Spleen (tissue), 11 donors: Measurements from ENCODE around the gene SSNA1. TPM values are rescaled to one million over a fixed set of nuclear protein-coding genes. Genes with fewer than 3 reads are reported as not detected.

Experiments
- DNase-seq: peaks from one replicate; pipeline ENCODE4 v3.0.0-alpha.2; 2020
- H3K27ac ChIP-seq, 8 donors: fragments of 200-600 bp; sonication (generic) in 7 of 8; 1 replicate in 4 of 8; 2 replicates in 4 of 8; pipeline versions ENCODE4 v1.5.0 to v1.8.0; 2016 to 2021; ENCODE audit warnings: inconsistent platforms in 4 of 8, mild to moderate bottlenecking in 4 of 8, moderate library complexity in 1 of 8
- H3K27me3 ChIP-seq, 7 donors: fragments of 200-600 bp; sonication (generic) in 6 of 7; replicated peaks in 1 of 7; 1 replicate in 4 of 7; 2 replicates in 3 of 7; pipeline versions ENCODE4 v1.5.0 to v1.8.0; 2016 to 2021; ENCODE audit warnings: inconsistent platforms in 3 of 7, mild to moderate bottlenecking in 1 of 7
- H3K36me3 ChIP-seq, 6 donors: fragments of 200-600 bp; sonication (generic) in 5 of 6; 1 replicate in 4 of 6; 2 replicates in 2 of 6; pipeline versions ENCODE4 v1.5.0 to v1.8.0; 2016 to 2021; ENCODE audit warnings: inconsistent platforms in 2 of 6
- H3K4me1 ChIP-seq, 6 donors: fragments of 200-600 bp; sonication (generic) in 5 of 6; 1 replicate in 3 of 6; 2 replicates in 3 of 6; pipeline versions ENCODE4 v1.5.0 to v1.8.0; 2016 to 2021; ENCODE audit warnings: inconsistent platforms in 3 of 6
- H3K4me3 ChIP-seq, 8 donors: fragments of 200-600 bp; sonication (generic) in 7 of 8; 1 replicate in 4 of 8; 2 replicates in 4 of 8; pipeline versions ENCODE4 v1.5.0 to v1.8.0; 2016 to 2021; ENCODE audit warnings: inconsistent platforms in 4 of 8, mild to moderate bottlenecking in 4 of 8, moderate library complexity in 2 of 8
- H3K9me3 ChIP-seq, 8 donors: fragments of 200-600 bp; sonication (generic) in 7 of 8; 1 replicate in 4 of 8; 2 replicates in 4 of 8; pipeline versions ENCODE4 v1.5.0 to v1.8.0; 2016 to 2021; ENCODE audit warnings: inconsistent platforms in 4 of 8
- CTCF ChIP-seq, 11 experiments: fragments of 200-600 bp in 7 of 11; fragments of 450-650 bp in 4 of 11; sonication (generic) in 4 of 11; IDR thresholded peaks in 8 of 11; conservative IDR thresholded peaks in 3 of 11; 1 replicate in 7 of 11; 2 replicates in 4 of 11; pipeline versions ENCODE4 v1.4.0 to v1.8.0; 2016 to 2021; ENCODE audit warnings: antibody characterized with exemption in 11 of 11, inconsistent platforms in 4 of 11, mild to moderate bottlenecking in 1 of 11
- POLR2A ChIP-seq, 3 donors: fragments of 450-650 bp; IDR thresholded peaks; one replicate each; pipeline ENCODE4 v1.5.1; 2017; ENCODE audit warnings: antibody characterized with exemption in 3 of 3, mild to moderate bottlenecking in 1 of 3
- POLR2AphosphoS5 ChIP-seq, 3 donors: sonication (generic); formaldehyde crosslinking; IDR thresholded peaks; one replicate each; pipeline ENCODE4 v1.5.1; 2017; ENCODE audit warnings: antibody characterized with exemption in 3 of 3
- whole genome bisulfite sequencing, 5 donors: extraction: QIAGEN DNeasy Blood & Tissue Kit in 3 of 5; methylation state at CpG; one replicate each; pipeline versions ENCODE4 v1.1.5 to v1.1.7; 2013 to 2018; 5-methylcytosine and 5-hydroxymethylcytosine counted together
- intact Hi-C: fragments of 100-400 bp; cut with DNase I; formaldehyde crosslinking; loops from one replicate; pipeline ENCODE4 v1.15.0; 2023; ENCODE audit warnings: low total_unique reads
- polyA plus RNA-seq, 3 donors: library from polyadenylated mRNA; stranded (reverse); fragments of 200-250 nt; gene quantifications; one replicate each; pipeline ENCODE4 v1.2.1, GENCODE V29; 2013
- total RNA-seq, 7 donors: library from RNA; depleted of rRNA in 3 of 7; stranded (reverse); fragments of >200 nt in 3 of 7; fragmentation: NEBNext Ultra II Directional in 4 of 7; extraction: Animal tissue kit (Norgen Biotek cat#: 25700) in 4 of 7; gene quantifications; one replicate each; pipeline versions ENCODE4 v1.1.0 to v1.2.1, GENCODE V29; 2016 to 2021
- donor health status: healthy with polysubstance abuse.
- donor health status: DM: no; HTN: no; CAD: no; lungs with moderate emphysema.
- donor health status: DM: no; HTN: no; CAD: no.
- donor health status: Bipolar disorder and iron deficiency.
- donor health status: healthy.
- donor health status: DM: no; HTN: no; CAD: no.
- donor health status: DM: yes; HTN: yes; CAD: no.

Gene SSNA1
- total and polyA plus RNA-seq, 10 donors: 38.2 to 109 (median 48.0) TPM

GRCh38 chr9:137219757-137220316 lies 31.4 kb downstream of the SSNA1 start:
- Histone ChIP-seq H3K4me1 (peaks cover 8 to 69% (median 44%) of the 10 kb centered on the region in 6 donors), H3K36me3 (peaks cover 0 to 34% (median 12%) of the 10 kb centered on the region in 6 donors), H3K4me3 (no peak overlapping the region), H3K9me3 (no peaks in the 10 kb centered on the region), H3K27ac (no peak overlapping the region), H3K27me3 (peaks cover 0 to 18% (median 4%) of the 10 kb centered on the region in 7 donors)
- 89 to 98% (median 95%) methylated on average over 4 to 10 of the region's 10 CpGs for WGBS, 5 donors
- intact Hi-C loops: loop anchor here (5.0 kb wide), 1 partner anchor 103 kb away; no protein-coding TSS in a partner anchor
- DNase-seq: no peak
- TF ChIP-seq POLR2A (IDR thresholded peaks at IDR 0.05) (no peak), POLR2AphosphoS5 (IDR thresholded peaks at IDR 0.05) (peak in 1 of 3 donors; percentile 34)

GRCh38 chr9:137220317-137221094 lies 32.0 kb downstream of the SSNA1 start:
- peak in 1 of 3 donors; percentile 27 for TF ChIP-seq POLR2AphosphoS5 (IDR thresholded peaks at IDR 0.05)
- TF ChIP-seq POLR2A (IDR thresholded peaks at IDR 0.05): no peak
- TF ChIP-seq CTCF (IDR thresholded peaks at IDR 0.05 in 8 of 11, conservative IDR thresholded peaks at IDR 0.05 in 3 of 11): no peak
- H3K4me3 ChIP-seq: no peak overlapping the region
- H3K27me3 ChIP-seq: peaks cover 0 to 18% (median 4%) of the 10 kb centered on the region in 7 donors
- no peak overlapping the region for H3K27ac ChIP-seq
- DNase-seq: no peak
- intact Hi-C loops: loop anchor here (5.0 kb wide), 1 partner anchor 103 kb away; no protein-coding TSS in a partner anchor
- no peaks in the 10 kb centered on the region for H3K9me3 ChIP-seq
- H3K4me1 ChIP-seq: peaks cover 8 to 73% (median 44%) of the 10 kb centered on the region in 6 donors
- peaks cover 0 to 28% (median 9%) of the 10 kb centered on the region in 6 donors for H3K36me3 ChIP-seq
- WGBS, 5 donors: 89 to 94% (median 93%) methylated on average over 45 to 52 of the region's 52 CpGs

GRCh38 chr9:137221095-137221505 lies 32.6 kb downstream of the SSNA1 start:
- intact Hi-C loops: loop anchor here (5.0 kb wide), 1 partner anchor 104 kb away; no protein-coding TSS in a partner anchor
- Histone ChIP-seq H3K36me3 (peaks cover 0 to 22% (median 4%) of the 10 kb centered on the region in 6 donors), H3K9me3 (no peaks in the 10 kb centered on the region), H3K4me1 (peaks cover 8 to 73% (median 44%) of the 10 kb centered on the region in 6 donors), H3K4me3 (peak overlapping the region in 1 of 8 donors; percentile 81), H3K27ac (no peak overlapping the region), H3K27me3 (peaks cover 0 to 18% (median 4%) of the 10 kb centered on the region in 7 donors)
- DNase-seq: no peak
- TF ChIP-seq POLR2AphosphoS5 (IDR thresholded peaks at IDR 0.05): no peak
- no peak for TF ChIP-seq CTCF (IDR thresholded peaks at IDR 0.05 in 8 of 11, conservative IDR thresholded peaks at IDR 0.05 in 3 of 11)
- no peak for TF ChIP-seq POLR2A (IDR thresholded peaks at IDR 0.05)
- WGBS, 5 donors: 84 to 87% (median 85%) methylated on average over 13 to 14 of the region's 14 CpGs; no CpG with 5 or more reads in 2 of the 5 donors

GRCh38 chr9:137221506-137222111 lies 33.1 kb downstream of the SSNA1 start:
- H3K27ac ChIP-seq: no peak overlapping the region
- H3K4me3 ChIP-seq: peak overlapping the region in 6 of 8 donors; percentile 13 to 81 (median 30)
- 7 to 18% (median 10%) methylated on average over 13 to 61 of the region's 61 CpGs for WGBS, 5 donors
- peaks cover 0 to 17% (median under 1%) of the 10 kb centered on the region in 6 donors for H3K36me3 ChIP-seq
- TF ChIP-seq POLR2AphosphoS5 (IDR thresholded peaks at IDR 0.05) (no peak), CTCF (IDR thresholded peaks at IDR 0.05 in 8 of 11, conservative IDR thresholded peaks at IDR 0.05 in 3 of 11) (no peak), POLR2A (IDR thresholded peaks at IDR 0.05) (no peak)
- peaks cover 0 to 18% (median 4%) of the 10 kb centered on the region in 7 donors for H3K27me3 ChIP-seq
- no peaks in the 10 kb centered on the region for H3K9me3 ChIP-seq
- no peak for DNase-seq
- H3K4me1 ChIP-seq: peaks cover 8 to 69% (median 42%) of the 10 kb centered on the region in 6 donors
- intact Hi-C loops: loop anchor here (2.0 to 5.0 kb wide), 2 partner anchors 17 to 104 kb away; partner anchors contain the start of genes NDOR1 and TMEM203
